HepG2 (cell line): ENCODE measurements around the gene ZNF22. TPM values are rescaled to one million over a fixed set of nuclear protein-coding genes. Genes with fewer than 3 reads are reported as not detected.

Experiments
- ATF4 ChIP-seq, 2 experiments: fragments of 450-650 bp in 1 of 2; sonication (generic) in 1 of 2; formaldehyde crosslinking; IDR thresholded peaks; 2 replicates each; pipeline versions ENCODE4 v1.5.0 to v1.8.0; 2020 to 2022; ENCODE audit warnings: mild to moderate bottlenecking in 1 of 2, missing genetic modification reagents in 1 of 2
- CBFB ChIP-seq: sonication (generic); formaldehyde crosslinking; IDR thresholded peaks from 2 replicates; pipeline ENCODE4 v1.4.0; 2020; ENCODE audit warnings: missing genetic modification reagents
- CBX5 ChIP-seq: sonication (generic); formaldehyde crosslinking; IDR thresholded peaks from 2 replicates; pipeline ENCODE4 v1.4.0; 2020; ENCODE audit warnings: missing genetic modification reagents, borderline replicate concordance
- CCAR2 ChIP-seq: fragments of 200-400 bp; formaldehyde crosslinking; optimal IDR thresholded peaks from 2 replicates; pipeline ENCODE3; 2018; ENCODE audit warnings: low read depth, mild to moderate bottlenecking, low read length, moderate library complexity
- CCDC6 ChIP-seq: sonication (generic); formaldehyde crosslinking; IDR thresholded peaks from 2 replicates; pipeline ENCODE4 v1.8.1; 2022; ENCODE audit warnings: mild to moderate bottlenecking, missing genetic modification reagents, moderate library complexity
- CREM ChIP-seq, 2 experiments: sonication (generic) in 1 of 2; formaldehyde crosslinking in 1 of 2; IDR thresholded peaks; 2 replicates each; pipeline versions ENCODE4 v1.4.0 to v1.6.1; 2016 to 2020; ENCODE audit warnings: antibody characterized with exemption in 1 of 2, mild to moderate bottlenecking in 1 of 2, missing genetic modification reagents in 1 of 2
- GFI1 ChIP-seq: sonication (generic); formaldehyde crosslinking; IDR thresholded peaks from 2 replicates; pipeline ENCODE4 v1.5.0; 2020; ENCODE audit warnings: missing genetic modification reagents, mild to moderate bottlenecking, borderline replicate concordance
- KLF6 ChIP-seq: IDR thresholded peaks from 2 replicates; pipeline ENCODE4 v1.8.0; 2016; ENCODE audit warnings: missing biosample characterization, missing genetic modification reagents
- MYNN ChIP-seq: sonication (generic); formaldehyde crosslinking; IDR thresholded peaks from 2 replicates; pipeline ENCODE4 v1.4.0; 2020; ENCODE audit warnings: mild to moderate bottlenecking, low read depth, missing genetic modification reagents
- NPAS2 ChIP-seq: sonication (generic); formaldehyde crosslinking; IDR thresholded peaks from 2 replicates; pipeline ENCODE4 v1.8.0; 2022; ENCODE audit warnings: mild to moderate bottlenecking, missing genetic modification reagents, borderline replicate concordance
- PBX3 ChIP-seq: sonication (generic); formaldehyde crosslinking; IDR thresholded peaks from 2 replicates; pipeline ENCODE4 v1.8.1; 2023; ENCODE audit warnings: missing genetic modification reagents, inconsistent platforms, borderline replicate concordance
- RNF219 ChIP-seq: sonication (generic); formaldehyde crosslinking; IDR thresholded peaks from 2 replicates; pipeline ENCODE4 v1.5.0; 2020; ENCODE audit warnings: mild to moderate bottlenecking, missing genetic modification reagents
- SRF ChIP-seq: IDR thresholded peaks from 2 replicates; pipeline ENCODE4 v1.6.1; 2011; ENCODE audit warnings: mild to moderate bottlenecking, low read depth, low read length, moderate library complexity
- TBL1XR1 ChIP-seq: fragments of 150-350 bp; IDR thresholded peaks from 2 replicates; pipeline ENCODE4 v1.6.1; 2014; ENCODE audit warnings: borderline replicate concordance, low read length; ENCODE audit not compliant: partially characterized antibody
- TCF12 ChIP-seq, 2 experiments: fragments of 450-650 bp in 1 of 2; sonication (generic) in 1 of 2; formaldehyde crosslinking in 1 of 2; IDR thresholded peaks; 2 replicates each; pipeline versions ENCODE4 v1.6.1 to v1.8.0; 2017 to 2022; ENCODE audit warnings: antibody characterized with exemption in 1 of 2, mild to moderate bottlenecking in 1 of 2, missing genetic modification reagents in 1 of 2, moderate library complexity in 1 of 2
- ZNF362 ChIP-seq: sonication (generic); formaldehyde crosslinking; IDR thresholded peaks from 2 replicates; pipeline ENCODE4 v1.4.0; 2020; ENCODE audit warnings: missing genetic modification reagents, mild to moderate bottlenecking, borderline replicate concordance
- ZNF691 ChIP-seq: sonication (generic); formaldehyde crosslinking; IDR thresholded peaks from 2 replicates; pipeline ENCODE4 v1.4.0; 2020; ENCODE audit warnings: missing genetic modification reagents, low read depth, mild to moderate bottlenecking, borderline replicate concordance
- ZNF782 ChIP-seq: sonication (generic); formaldehyde crosslinking; IDR thresholded peaks from 2 replicates; pipeline ENCODE4 v1.4.0; 2020; ENCODE audit warnings: missing genetic modification reagents, mild to moderate bottlenecking, borderline replicate concordance
- polyA plus RNA-seq, 8 experiments: library from polyadenylated mRNA; depleted of rRNA in 3 of 8; stranded (reverse) in 7 of 8; unstranded in 1 of 8; fragments of >200 nt; fragmentation: Illumina TruSeq in 4 of 8; extraction: Trizol in 4 of 8; gene quantifications; 2 replicates each; pipeline versions ENCODE4 v1.2.1 to v1.2.3, GENCODE V29; 2011 to 2016; ENCODE audit warnings: low read depth in 4 of 8, missing spikeins in 1 of 8, mixed read lengths in 1 of 8; ENCODE audit not compliant: insufficient read depth in 1 of 8
- total RNA-seq, 5 experiments: library from RNA; depleted of rRNA; stranded (reverse); fragments of >200 nt; fragmentation: Illumina TruSeq; extraction: Trizol; gene quantifications; 2 replicates each; pipeline ENCODE4 v1.2.3, GENCODE V29; 2016; ENCODE audit warnings: low read depth in 1 of 5

ZNF22 gene
- total and polyA plus RNA-seq, 2 of the 13 experiments (the other 11 are each of a cell fraction or from before 2014, with no cell fraction given): 0.40 to 1.3 TPM

- TF ChIP-seq GFI1 (CRISPR knock-in tag): peak; percentile 85; the same call in 1 of the 2 replicates
- peak in 1 of 2 experiments; percentile 82; a peak in 1 of 4 replicates for TF ChIP-seq ATF4 (CRISPR knock-in tag; IDR thresholded peaks at IDR 0.05)
- no peak for TF ChIP-seq NPAS2 (CRISPR knock-in tag)
- no peak for TF ChIP-seq TCF12 (IDR thresholded peaks at IDR 0.05)
- TF ChIP-seq TCF12 (CRISPR knock-in tag; IDR thresholded peaks at IDR 0.05): 0 out of 2 replicates have a peak, but pooled peaks have one; percentile 41
- no peak for TF ChIP-seq CCAR2
- TF ChIP-seq KLF6 (CRISPR knock-in tag): peak; percentile 96; the same call in 1 of the 2 replicates
- peak; percentile 81 for TF ChIP-seq TBL1XR1
- TF ChIP-seq RNF219: peak; percentile 91; the same call in 1 of the 2 replicates
- TF ChIP-seq CCDC6 (CRISPR knock-in tag): peak; percentile 96
- peak; percentile 71; the same call in 1 of the 2 replicates for TF ChIP-seq CBFB (CRISPR knock-in tag)
- TF ChIP-seq MYNN (CRISPR knock-in tag): peak; percentile 53
- peak; percentile 41; the same call in 1 of the 2 replicates for TF ChIP-seq ZNF782 (CRISPR knock-in tag)
- TF ChIP-seq PBX3 (CRISPR knock-in tag): peak; percentile 90; the same call in 1 of the 2 replicates
- TF ChIP-seq ZNF362 (CRISPR knock-in tag): peak; percentile 34; the same call in 1 of the 2 replicates
- peak; percentile 97 for TF ChIP-seq SRF
- peak; percentile 90; the same call in 1 of the 2 replicates for TF ChIP-seq ZNF691 (CRISPR knock-in tag)
- peak; percentile 76 for TF ChIP-seq CREM (IDR thresholded peaks at IDR 0.05)
- no peak for TF ChIP-seq CREM (CRISPR knock-in tag; IDR thresholded peaks at IDR 0.05)
- peak; percentile 62; the same call in 1 of the 2 replicates for TF ChIP-seq CBX5 (CRISPR knock-in tag)
Observed at GRCh38 chr10:44978570-44979280, 22.0 kb upstream of the ZNF22 start, which contains the start of gene DEPP1 (continued).
